ENCODE measurements around the gene LRRC23. TPM values are rescaled to one million over a fixed set of nuclear protein-coding genes. Genes with fewer than 3 reads are reported as not detected.

The LRRC23 gene
- total and polyA plus RNA-seq, 2 of the 13 experiments (the other 11 are each of a cell fraction or from before 2014, with no cell fraction given) = 6.0 to 7.8 TPM

DNA sequence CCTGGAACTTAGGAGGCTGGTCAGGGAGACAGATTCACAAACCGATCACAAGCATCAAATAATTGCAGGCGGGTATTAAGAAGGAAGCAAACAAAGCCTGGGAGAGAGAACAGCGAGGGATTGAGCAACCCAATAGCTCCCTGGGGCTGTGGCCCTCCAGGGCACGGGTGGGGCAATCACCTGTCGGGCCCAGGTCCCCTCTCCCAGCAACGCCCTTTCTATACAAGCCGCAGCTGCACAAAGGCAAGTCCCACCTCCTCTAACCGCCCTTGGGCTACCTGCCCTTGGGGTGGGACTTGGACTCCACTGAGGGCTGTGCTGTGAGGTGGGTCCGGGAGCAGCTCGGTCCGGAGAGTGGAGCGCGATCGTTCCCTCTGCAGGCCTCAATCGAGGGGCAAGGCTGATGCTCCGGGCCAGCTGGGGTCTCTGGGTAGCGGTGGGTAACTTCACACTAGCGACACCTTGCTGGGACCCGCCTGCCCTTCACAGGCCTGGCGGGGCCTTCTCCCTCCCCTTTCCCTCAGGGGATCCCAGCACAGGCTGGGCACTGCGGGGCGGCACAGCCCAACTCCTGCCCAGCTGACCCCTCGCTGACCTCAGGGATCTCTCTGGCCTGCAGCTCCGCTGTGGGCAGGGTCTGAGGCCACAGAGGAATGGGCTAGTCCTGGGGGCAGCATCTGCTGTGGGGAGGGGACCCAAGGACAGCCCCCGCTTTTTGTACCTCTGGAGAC, 57.8 kb downstream of the LRRC23 start (continued):
- TF ChIP-seq TCF7L2 (IDR thresholded peaks at IDR 0.05; ENCODE audit: low read depth, low read length) = no peak
- no peak for TF ChIP-seq ZNF761 (CRISPR knock-in tag; conservative IDR thresholded peaks at IDR 0.05)
- TF ChIP-seq MXD1 (CRISPR knock-in tag; IDR thresholded peaks at IDR 0.05) = peak; percentile 60; the same call in 1 of the 2 replicates
- TF ChIP-seq AGO2 (optimal IDR thresholded peaks at IDR 0.05; ENCODE audit: low read depth, low read length) = peak; percentile 46
- peak; percentile 11; the same call in 1 of the 2 replicates for TF ChIP-seq NRL (CRISPR knock-in tag; IDR thresholded peaks at IDR 0.05; ENCODE audit: borderline replicate concordance)
- peak; percentile 30; the same call in 1 of the 2 replicates for TF ChIP-seq ZNF891 (CRISPR knock-in tag; IDR thresholded peaks at IDR 0.05)
- TF ChIP-seq ZNF792 (CRISPR knock-in tag; IDR thresholded peaks at IDR 0.05) = 0 out of 2 replicates have a peak, but pooled peaks have one; percentile 12
- TF ChIP-seq MED1 (CRISPR knock-in tag; IDR thresholded peaks at IDR 0.05) = no peak; the same call in 1 of the 2 replicates
- TF ChIP-seq ZFY (CRISPR knock-in tag; IDR thresholded peaks at IDR 0.05) = peak; percentile 27; the same call in 1 of the 2 replicates
- TF ChIP-seq HNRNPL (IDR thresholded peaks at IDR 0.05; ENCODE audit: low read depth, low read length) = peak; percentile 42; the same call in 1 of the 2 replicates
- peak; percentile 15; the same call in 1 of the 2 replicates for TF ChIP-seq PHF21A (CRISPR knock-in tag; IDR thresholded peaks at IDR 0.05)
- 0 out of 2 replicates have a peak, but pooled peaks have one; percentile 35 for TF ChIP-seq ZNF572 (CRISPR knock-in tag; IDR thresholded peaks at IDR 0.05)
- no peak for TF ChIP-seq HDAC2 (CRISPR knock-in tag; IDR thresholded peaks at IDR 0.05)
- TF ChIP-seq ZFX (CRISPR knock-in tag; IDR thresholded peaks at IDR 0.05; ENCODE audit: low read depth) = peak; percentile 9; the same call in 1 of the 2 replicates
- no peak for TF ChIP-seq RARA (CRISPR knock-in tag; IDR thresholded peaks at IDR 0.05)
- no peak for TF ChIP-seq HDAC1 (CRISPR knock-in tag; IDR thresholded peaks at IDR 0.05)
- TF ChIP-seq RBFOX2 (IDR thresholded peaks at IDR 0.05; ENCODE audit: low read depth, low read length) = 0 out of 2 replicates have a peak, but pooled peaks have one; percentile 19
- 0 out of 2 replicates have a peak, but pooled peaks have one; percentile 5 for TF ChIP-seq KMT2B (CRISPR knock-in tag; IDR thresholded peaks at IDR 0.05)
- peak; percentile 89; the same call in 1 of the 2 replicates for TF ChIP-seq ZC3H4 (CRISPR knock-in tag; IDR thresholded peaks at IDR 0.05; ENCODE audit: borderline replicate concordance)
- TF ChIP-seq PCBP1 (IDR thresholded peaks at IDR 0.05; ENCODE audit: borderline replicate concordance, low read depth, low read length) = 0 out of 2 replicates have a peak, but pooled peaks have one; percentile 43
- peak; percentile 69; the same call in 1 of the 2 replicates for TF ChIP-seq BRD4 (CRISPR knock-in tag; IDR thresholded peaks at IDR 0.05)
- 0 out of 2 replicates have a peak, but pooled peaks have one; percentile 11 for TF ChIP-seq ZNF317 (CRISPR knock-in tag; IDR thresholded peaks at IDR 0.05)
- TF ChIP-seq YEATS4 (CRISPR knock-in tag; IDR thresholded peaks at IDR 0.05; ENCODE audit: borderline replicate concordance) = no peak
- TF ChIP-seq, protein P1, sequence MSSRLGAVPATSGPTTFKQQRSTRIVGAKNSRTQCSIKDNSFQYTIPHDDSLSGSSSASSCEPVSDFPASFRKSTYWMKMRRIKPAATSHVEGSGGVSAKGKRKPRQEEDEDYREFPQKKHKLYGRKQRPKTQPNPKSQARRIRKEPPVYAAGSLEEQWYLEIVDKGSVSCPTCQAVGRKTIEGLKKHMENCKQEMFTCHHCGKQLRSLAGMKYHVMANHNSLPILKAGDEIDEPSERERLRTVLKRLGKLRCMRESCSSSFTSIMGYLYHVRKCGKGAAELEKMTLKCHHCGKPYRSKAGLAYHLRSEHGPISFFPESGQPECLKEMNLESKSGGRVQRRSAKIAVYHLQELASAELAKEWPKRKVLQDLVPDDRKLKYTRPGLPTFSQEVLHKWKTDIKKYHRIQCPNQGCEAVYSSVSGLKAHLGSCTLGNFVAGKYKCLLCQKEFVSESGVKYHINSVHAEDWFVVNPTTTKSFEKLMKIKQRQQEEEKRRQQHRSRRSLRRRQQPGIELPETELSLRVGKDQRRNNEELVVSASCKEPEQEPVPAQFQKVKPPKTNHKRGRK (CRISPR knock-in tag; IDR thresholded peaks at IDR 0.05) = no peak
- no peak for TF ChIP-seq ZNF20 (CRISPR knock-in tag; IDR thresholded peaks at IDR 0.05)
- TF ChIP-seq, protein P2, sequence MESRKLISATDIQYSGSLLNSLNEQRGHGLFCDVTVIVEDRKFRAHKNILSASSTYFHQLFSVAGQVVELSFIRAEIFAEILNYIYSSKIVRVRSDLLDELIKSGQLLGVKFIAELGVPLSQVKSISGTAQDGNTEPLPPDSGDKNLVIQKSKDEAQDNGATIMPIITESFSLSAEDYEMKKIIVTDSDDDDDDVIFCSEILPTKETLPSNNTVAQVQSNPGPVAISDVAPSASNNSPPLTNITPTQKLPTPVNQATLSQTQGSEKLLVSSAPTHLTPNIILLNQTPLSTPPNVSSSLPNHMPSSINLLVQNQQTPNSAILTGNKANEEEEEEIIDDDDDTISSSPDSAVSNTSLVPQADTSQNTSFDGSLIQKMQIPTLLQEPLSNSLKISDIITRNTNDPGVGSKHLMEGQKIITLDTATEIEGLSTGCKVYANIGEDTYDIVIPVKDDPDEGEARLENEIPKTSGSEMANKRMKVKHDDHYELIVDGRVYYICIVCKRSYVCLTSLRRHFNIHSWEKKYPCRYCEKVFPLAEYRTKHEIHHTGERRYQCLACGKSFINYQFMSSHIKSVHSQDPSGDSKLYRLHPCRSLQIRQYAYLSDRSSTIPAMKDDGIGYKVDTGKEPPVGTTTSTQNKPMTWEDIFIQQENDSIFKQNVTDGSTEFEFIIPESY (CRISPR knock-in tag; IDR thresholded peaks at IDR 0.05) = peak; percentile 76
- 0 out of 2 replicates have a peak, but pooled peaks have one; percentile 17 for TF ChIP-seq HOXA3 (CRISPR knock-in tag; IDR thresholded peaks at IDR 0.05)
- TF ChIP-seq ZBTB38 (CRISPR knock-in tag; IDR thresholded peaks at IDR 0.05) = peak; percentile 90
